GM10847 (cell line): ENCODE data around the gene RANBP6.

ENCODE experiments used
- POLR2A ChIP-seq: IDR thresholded peaks from 2 replicates; pipeline ENCODE4 v1.6.1; 2011; ENCODE audit not compliant: insufficient read length; ENCODE audit errors: extremely low read depth

The RANBP6 gene

DNA sequence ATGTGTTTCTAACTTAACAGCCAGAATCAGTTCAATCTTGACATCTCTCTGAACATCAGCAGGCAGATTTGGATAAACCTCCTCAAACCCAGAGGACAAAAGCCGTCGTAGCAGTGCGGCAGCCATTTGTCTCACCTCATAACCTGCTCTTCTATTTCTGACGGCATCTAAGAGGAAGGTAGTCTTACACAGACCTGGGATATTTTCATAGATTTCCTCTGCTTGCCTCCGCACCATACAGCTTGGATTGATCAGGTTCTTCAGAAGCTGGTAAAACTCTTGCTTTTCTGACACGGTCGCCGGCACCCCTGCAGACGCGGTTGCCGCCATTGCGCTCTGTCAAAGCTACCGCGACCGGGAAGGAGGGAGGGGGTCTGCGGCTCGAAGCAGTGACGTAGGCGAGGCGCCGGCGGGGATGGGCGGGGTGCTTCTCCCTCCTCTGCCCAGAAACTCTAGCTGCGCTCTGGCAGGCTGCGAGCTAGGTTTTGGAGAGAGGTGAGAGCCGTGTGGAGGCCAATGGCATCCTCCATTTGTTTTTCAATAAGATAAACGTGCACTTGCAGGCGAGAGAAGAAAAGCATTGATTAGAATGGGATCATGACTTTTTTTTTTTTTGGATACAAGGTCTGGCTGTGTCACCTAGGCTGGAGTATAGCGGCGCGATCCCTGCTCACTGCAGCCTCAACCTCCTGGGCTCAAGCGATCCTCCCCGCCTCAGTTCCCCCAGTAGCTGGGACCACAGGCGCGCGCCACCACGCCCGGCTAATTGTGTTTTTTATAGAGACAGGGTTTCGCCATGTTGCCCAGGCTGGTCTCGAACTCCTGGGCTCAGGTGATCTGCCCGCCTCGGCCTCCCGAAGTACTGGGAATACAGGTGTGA, at the start of gene RANBP6:
TSS of gene RANBP6 (minus strand) at position 347 of the 880 bp plus-strand sequence. CDS start at position 330, 17 bp downstream.
- TF ChIP-seq POLR2A = peak; percentile 68

DNA sequence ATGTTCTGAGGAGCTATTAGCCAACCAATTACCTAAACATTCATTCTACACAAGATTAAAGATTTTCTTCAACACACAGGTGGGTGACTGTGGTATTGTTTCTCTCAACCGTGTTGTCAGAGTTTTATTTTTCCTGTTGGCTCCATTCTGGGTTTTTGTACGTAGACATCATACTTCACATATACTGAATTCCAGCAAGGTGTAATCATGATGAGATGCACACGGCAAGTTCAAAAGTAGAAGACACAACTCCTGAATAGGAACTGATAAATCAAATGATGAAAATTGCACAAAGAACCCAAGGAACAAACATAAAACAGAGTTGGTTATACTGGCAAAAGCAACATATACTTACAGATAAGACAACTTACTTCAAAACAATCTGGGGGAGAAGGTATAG, 40.2 kb upstream of the RANBP6 start:
- no peak for TF ChIP-seq POLR2A

DNA sequence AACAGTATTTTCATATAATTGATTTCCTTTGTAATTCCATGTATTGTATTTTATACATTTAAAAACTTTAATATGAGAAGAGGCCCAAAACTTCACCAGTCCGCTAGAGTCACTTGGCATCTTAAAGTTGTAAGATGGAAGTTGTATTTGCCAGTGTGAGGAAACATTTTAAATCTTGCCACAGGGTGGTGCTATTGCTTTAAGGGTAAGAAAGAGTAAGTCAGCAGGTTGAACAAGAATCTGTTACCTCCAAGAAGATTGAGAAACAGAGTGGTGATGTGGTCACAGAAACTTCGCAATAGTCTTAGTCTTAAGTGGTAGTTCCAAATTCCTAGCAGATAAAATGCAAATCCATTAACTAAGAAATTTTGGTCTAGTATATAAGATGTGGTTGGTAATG, 39.8 kb upstream of the RANBP6 start:
- TF ChIP-seq POLR2A = no peak

DNA sequence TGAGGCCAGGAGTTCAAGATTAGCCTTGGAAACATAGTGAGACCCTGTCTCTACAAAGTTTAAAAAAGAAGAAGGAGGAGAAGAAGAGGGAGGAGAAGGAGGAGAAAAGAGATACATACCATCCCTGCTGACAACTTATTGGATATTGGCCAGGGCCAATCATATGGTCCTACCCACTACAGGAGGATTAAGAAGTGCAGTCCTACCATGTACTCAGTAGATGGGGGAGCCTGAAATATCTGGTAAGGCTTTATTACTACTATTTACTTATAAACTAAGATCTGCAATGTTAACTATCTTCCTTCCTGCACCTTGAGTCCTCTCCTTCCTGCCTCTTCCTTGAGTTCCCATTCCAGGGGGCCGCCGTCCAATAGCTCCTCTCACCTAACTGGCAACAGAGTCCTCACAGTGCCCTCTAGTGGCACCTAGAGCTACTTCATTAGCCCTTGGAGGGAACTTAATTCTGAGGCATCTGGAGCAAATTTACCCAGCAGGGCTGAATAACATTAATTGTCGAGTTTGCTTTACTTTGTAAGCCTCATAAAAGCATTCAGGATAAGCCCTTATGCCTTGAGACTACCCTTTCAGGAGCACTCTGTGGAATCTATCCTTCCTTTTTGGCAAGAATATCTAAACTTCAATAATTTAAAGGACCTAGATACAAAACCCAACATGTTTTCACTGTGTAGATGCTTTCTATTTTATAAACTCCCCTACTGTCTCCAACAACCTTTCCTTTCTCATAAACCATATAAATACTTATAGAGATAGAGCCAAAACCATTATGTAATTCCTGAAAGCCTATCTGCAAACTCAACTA, 39.1 kb upstream of the RANBP6 start:
- no peak for TF ChIP-seq POLR2A

DNA sequence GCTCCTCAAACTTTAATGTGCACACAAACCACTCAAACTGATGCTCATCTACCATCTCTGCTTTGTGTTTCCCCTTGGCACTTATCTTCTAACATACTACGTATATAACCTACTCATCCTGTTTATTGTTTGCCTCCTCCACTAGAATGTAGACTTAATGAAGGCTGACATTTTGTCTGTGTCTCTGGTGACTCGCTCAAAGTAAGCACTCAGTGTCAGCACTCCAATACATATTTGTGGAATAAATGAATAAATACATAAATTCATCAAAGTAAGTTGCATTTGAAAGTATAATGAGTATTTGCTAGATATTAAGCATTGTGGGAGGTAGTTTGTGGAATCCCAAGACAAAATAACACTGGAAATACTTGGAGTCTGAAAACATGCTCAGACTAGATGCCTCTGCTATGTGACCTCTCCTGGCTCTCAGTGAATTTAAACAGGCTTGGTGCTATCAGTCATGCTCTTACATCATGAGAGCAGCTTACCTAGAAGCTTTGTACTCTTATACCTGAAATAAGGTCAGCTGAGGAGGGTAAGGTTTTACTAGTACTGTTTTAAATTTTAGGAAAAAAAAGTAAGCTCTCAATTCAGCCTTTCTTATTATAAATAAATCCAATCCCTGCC, 37.0 kb upstream of the RANBP6 start:
- no peak for TF ChIP-seq POLR2A

DNA sequence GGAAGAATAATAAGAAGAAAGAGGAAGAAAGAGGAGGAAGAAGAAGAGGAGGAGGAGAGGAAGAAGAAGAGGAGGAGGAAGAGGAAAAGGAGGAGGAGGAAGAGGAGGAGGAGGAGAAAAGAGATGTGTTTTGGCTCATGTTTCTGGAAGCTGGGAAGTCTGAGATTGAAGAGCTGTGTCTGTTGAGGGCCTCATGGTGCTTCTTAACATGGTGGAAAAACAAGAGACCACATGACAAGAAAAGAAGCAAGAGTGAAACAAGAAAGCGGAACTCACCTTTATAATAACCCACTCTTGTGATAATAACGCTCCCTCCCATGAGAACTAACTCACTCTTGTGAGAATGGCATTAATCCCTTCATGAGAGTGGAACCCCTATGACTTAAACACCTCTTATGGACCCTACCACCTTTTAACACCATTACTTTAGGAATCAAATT, 36.1 kb upstream of the RANBP6 start:
- no peak for TF ChIP-seq POLR2A

DNA sequence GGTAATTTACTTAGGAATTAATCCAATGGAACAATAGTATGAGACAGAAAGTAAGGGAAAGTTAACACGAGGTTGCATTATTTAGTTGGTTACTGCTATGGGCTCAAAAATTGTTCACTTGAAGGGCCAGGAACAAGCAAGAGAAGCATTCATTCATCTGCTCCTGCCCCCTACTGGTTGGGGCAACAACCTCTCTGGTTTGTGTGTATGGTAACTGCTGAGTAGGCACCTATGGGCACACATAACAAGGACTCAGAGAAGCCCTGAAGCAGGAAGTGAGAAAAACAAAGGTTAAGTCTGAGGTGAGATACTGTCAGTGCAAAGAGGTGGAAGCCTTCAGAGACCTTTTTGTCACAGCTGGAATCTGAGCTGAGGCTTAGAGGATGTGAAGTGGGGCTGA, 34.4 kb upstream of the RANBP6 start:
- no peak for TF ChIP-seq POLR2A

DNA sequence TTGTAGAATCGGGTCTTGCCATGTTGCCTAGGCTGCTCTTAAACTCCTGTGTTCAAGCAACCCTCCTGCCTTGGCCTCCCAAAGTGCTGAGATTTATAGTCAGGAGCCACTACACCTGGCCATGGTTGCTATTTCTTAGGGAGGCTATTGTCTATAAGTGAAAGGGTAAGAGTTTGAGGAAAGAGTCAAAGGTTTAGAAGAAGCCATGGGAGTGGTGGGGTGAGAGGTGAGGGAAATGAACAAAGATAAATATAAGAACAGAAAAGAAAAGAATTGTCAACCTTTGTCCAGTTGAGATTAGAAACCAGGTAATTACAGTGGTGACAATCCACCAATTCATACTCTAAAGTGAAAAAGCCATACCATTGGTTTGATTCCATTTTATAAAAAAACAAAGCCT, 32.6 kb upstream of the RANBP6 start:
- no peak for TF ChIP-seq POLR2A

DNA sequence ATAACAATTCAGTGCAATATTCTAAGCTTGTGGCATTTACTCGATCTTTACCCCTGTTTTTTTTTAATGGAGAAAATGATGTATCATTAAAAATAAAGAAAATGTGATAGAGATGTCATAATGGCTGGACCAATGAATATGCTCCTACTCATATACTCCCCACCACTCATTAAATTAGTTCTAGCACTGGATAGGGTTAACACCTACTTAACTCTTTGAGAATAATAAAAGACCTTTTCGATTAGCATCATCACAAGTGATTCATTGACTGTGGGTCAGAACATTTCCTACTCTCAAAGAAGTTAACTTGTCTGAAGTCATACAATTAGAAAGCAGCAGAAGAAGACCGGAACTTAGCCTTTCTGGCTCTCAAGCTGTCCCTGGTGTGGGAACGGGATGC, 31.6 kb upstream of the RANBP6 start:
- no peak for TF ChIP-seq POLR2A

DNA sequence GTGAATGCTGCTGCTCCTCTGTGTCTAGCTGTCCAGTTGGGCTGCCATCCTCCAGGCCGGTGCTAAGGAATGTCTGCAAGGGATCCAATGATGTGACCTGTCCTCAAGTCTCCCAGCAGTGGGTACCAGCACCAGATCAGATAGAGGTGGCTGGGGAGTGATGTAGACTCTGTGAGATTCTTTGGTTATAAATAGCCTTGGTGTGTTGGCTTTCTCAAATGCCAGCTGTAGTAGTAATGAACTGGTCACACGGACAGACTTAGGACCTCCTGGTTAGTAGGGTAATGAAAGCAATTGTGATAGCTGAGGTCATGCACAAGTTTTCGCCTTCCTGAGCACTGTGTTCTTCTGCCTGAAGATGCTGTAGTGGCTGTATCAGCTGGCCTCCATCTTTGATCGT, 29.9 kb upstream of the RANBP6 start:
- TF ChIP-seq POLR2A = no peak

DNA sequence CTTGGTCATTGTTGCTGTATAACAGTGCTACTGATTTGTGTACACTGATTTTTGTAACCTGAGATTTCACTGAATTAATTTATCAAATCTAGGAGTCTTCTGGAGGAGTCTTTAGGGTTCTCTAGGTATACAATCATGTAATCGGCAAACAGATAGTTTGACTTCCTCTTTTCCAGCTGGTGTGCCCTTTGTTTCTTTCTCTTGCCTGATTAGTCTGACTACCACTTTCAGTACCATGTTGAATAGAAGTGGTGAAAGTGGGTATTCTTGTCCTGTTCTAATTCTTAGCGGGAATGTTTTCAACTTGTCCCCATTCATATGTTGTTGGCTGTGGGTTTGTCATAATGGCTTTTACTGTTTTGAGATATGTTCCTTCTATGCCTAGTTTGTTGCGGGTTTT, 24.7 kb upstream of the RANBP6 start:
- TF ChIP-seq POLR2A = no peak

DNA sequence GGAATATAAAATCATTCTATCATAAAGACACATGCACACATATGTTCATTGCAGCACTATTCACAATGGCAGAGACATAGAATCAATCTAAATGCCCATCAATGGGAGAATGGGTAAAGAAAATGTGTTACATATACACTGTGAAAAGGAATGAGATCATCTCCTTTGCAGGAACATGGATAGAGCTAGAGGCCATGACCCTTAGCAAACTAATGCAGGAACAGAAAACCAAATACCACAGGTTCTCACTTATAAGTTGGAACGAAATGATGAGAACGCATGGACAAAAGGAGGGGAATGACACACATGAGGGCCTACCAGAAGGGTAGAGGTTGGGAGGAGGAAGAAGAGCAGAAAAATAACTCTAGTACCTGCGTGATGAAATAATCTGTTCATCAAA, 21.0 kb upstream of the RANBP6 start:
- no peak for TF ChIP-seq POLR2A

DNA sequence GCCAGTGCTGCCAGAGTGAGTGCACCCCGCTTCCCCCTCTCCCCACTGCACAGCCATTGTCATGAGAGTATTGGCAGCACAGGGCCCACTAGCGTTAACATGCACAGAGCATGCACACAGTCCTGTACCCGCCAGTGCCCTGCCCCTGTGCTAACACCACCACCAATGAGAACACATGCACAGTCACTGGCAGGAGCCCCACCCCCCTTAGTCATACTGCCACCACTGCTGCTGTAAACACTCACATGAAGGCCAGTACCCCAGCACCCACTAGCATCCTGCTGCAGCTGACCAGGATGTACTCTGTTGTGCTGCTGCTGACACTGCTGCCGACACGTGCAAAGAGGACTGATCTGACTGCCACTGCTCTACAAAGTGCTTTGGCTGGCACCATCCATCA, 19.5 kb upstream of the RANBP6 start:
- TF ChIP-seq POLR2A = no peak

DNA sequence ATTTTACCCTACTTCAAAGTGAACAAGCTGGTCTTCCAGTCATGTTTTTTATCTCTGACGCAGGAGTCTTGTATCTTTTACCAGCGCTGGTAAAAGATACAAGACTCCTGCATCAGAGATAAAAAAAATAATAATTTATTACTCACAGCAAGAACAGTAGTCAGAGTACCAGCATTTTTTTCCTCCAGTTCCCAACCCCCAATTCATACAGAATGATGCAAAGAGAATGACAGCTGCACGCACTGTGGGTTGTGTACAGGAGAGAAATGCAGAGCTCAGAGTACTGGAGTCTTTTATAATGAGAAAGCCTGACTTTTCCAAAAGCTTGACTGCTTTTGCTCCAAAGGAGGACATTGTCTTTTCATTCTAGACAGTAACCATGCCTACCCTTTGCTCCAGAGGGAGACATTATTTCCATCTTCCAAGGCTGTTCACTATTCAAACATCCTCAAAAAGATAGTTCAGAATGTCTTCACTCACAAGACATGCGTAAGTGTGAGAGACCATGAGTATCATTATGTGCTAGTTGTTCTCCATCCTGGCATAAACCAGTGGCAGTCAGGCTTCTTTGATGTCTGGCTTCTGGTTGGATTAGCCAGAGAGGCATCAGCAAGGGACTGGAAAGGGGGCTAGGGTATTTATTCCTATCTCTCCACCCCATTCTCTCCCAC, 14.3 kb upstream of the RANBP6 start:
- TF ChIP-seq POLR2A = no peak

DNA sequence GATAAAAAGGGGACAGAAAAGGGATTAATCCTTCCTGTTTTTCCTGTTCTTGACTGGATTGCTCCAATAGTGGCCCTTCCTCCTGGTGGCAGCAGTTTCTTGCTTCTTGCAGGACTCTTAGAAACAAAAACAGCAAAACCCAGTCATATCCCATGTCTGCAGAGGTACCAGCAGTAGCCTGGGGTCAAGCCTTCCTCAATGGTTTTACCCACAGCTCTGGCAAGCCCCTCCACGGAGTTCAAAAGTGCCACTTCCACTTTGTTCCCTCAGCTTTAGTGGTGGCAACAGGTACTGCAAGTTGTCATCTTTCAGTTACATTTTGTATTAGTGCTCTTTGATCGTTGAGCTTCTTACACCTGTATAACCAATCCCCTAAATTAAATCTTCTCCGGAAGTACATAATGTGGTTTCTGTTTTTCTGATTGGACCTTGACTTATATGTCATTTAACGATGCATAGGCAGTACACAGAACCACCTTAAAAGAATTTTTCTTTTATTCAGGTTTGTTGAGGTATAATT, 8.7 kb upstream of the RANBP6 start:
- no peak for TF ChIP-seq POLR2A
